Upper lobe of left lung (tissue), 6 donors: ENCODE measurements around the gene TSPYL4. TPM values are rescaled to one million over a fixed set of nuclear protein-coding genes. Genes with fewer than 3 reads are reported as not detected.

ENCODE experiments used
- ATAC-seq, 2 donors: fragments of 200-7000 bp; cut with Tn5 transposase; one replicate each; pipeline ENCODE4 v1.9.1; 2022; ENCODE audit warnings: mild to moderate bottlenecking in 2 of 2, moderate library complexity in 2 of 2; ENCODE audit not compliant: low FRiP score in 2 of 2
- DNase-seq, 2 donors: peaks; one replicate each; pipeline ENCODE4 v3.0.0-alpha.2; 2019 to 2020
- H3K27ac ChIP-seq, 4 donors: fragments of 200-600 bp; sonication (generic); one replicate each; pipeline ENCODE4 v1.5.1; 2016 to 2019
- H3K27me3 ChIP-seq, 4 donors: fragments of 200-600 bp; sonication (generic); one replicate each; pipeline ENCODE4 v1.5.1; 2017 to 2019
- H3K36me3 ChIP-seq, 4 donors: fragments of 200-600 bp; sonication (generic); one replicate each; pipeline ENCODE4 v1.5.1; 2016 to 2019
- H3K4me1 ChIP-seq, 4 donors: fragments of 200-600 bp; sonication (generic); one replicate each; pipeline ENCODE4 v1.5.1; 2018 to 2019
- H3K4me3 ChIP-seq, 4 donors: fragments of 200-600 bp; sonication (generic); one replicate each; pipeline ENCODE4 v1.5.1; 2017 to 2019; ENCODE audit warnings: mild to moderate bottlenecking in 2 of 4, moderate library complexity in 1 of 4
- H3K9me3 ChIP-seq, 4 donors: fragments of 200-600 bp; sonication (generic); one replicate each; pipeline ENCODE4 v1.5.1; 2018 to 2019
- EP300 ChIP-seq, 4 donors: sonication (generic); formaldehyde crosslinking; IDR thresholded peaks; one replicate each; pipeline ENCODE4 v1.5.1; 2017; ENCODE audit warnings: antibody characterized with exemption in 4 of 4, control low read depth in 2 of 4
- POLR2A ChIP-seq, 4 donors: fragments of 450-650 bp; IDR thresholded peaks; one replicate each; pipeline ENCODE4 v1.5.1; 2016 to 2017; ENCODE audit warnings: antibody characterized with exemption in 4 of 4, mild to moderate bottlenecking in 2 of 4
- POLR2AphosphoS5 ChIP-seq, 2 donors: sonication (generic); formaldehyde crosslinking; IDR thresholded peaks; one replicate each; pipeline ENCODE4 v1.5.1; 2017; ENCODE audit warnings: antibody characterized with exemption in 2 of 2
- WGBS, 2 donors: methylation state at CpG; one replicate each; pipeline ENCODE4 v1.1.5; 2017 to 2018; 5-methylcytosine and 5-hydroxymethylcytosine counted together
- total RNA-seq, 6 donors: library from RNA; depleted of rRNA in 4 of 6; stranded (reverse); fragments of >200 nt in 4 of 6; gene quantifications; one replicate each; pipeline versions ENCODE4 v1.1.0 to v1.2.1, GENCODE V29; 2016 to 2021
- TF ChIP-seq, protein P1 (sequence below), 6 experiments: fragments of 450-650 bp in 4 of 6; fragments of 200-600 bp in 2 of 6; sonication (generic) in 2 of 6; IDR thresholded peaks; one replicate each; pipeline ENCODE4 v1.5.1; 2016 to 2019; ENCODE audit warnings: antibody characterized with exemption in 6 of 6
- donor health status: DM: no; HTN: no; CAD: no; lungs with moderate emphysema.
- donor health status: DM: no; HTN: yes; CAD: no; lungs with severe emphysema.

Gene TSPYL4
- total RNA-seq, 6 donors from 2014 or later, result 4.4 to 13.0 (median 9.4) TPM

DNA sequence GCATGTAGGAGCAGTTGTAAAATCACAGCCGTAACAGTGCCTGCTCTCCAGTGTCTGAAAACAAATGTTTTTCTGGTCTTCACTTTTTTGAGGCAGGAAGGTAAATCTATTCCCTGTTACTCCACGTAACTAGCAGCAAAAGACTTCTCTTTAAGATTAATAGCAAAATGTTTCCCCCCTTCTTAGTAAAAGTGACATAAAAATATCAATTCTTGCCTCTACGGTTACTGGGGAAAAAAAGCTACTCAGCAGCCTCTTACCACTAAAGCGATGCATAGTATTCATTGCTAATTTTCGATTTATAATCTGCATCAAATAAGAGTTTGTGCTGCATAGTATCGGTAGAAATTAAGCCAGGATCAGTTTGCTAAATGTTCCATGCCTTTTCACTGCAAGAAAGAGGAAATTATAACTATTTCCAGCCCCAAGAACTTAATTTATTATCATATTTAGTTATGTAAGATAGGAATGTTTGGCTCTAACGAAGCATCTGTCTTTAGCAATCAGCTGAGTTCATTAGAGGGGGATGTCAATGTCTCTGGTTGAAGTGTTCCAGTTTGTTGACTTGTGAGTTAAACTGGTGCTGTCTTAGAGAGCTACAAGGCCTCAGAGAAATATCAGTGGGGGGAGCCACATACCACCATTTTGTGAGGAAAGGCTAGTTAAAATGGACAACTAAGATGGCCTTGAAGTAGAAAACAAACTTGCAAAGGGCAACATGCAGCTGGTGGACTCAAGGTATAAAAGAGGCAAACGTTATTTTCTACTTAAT, 26.5 kb upstream of the TSPYL4 start:
- TF ChIP-seq POLR2AphosphoS5 (IDR thresholded peaks at IDR 0.05), result no peak
- TF ChIP-seq EP300 (IDR thresholded peaks at IDR 0.05), result no peak
- no peak for TF ChIP-seq POLR2A (IDR thresholded peaks at IDR 0.05)
- TF ChIP-seq, protein P1, sequence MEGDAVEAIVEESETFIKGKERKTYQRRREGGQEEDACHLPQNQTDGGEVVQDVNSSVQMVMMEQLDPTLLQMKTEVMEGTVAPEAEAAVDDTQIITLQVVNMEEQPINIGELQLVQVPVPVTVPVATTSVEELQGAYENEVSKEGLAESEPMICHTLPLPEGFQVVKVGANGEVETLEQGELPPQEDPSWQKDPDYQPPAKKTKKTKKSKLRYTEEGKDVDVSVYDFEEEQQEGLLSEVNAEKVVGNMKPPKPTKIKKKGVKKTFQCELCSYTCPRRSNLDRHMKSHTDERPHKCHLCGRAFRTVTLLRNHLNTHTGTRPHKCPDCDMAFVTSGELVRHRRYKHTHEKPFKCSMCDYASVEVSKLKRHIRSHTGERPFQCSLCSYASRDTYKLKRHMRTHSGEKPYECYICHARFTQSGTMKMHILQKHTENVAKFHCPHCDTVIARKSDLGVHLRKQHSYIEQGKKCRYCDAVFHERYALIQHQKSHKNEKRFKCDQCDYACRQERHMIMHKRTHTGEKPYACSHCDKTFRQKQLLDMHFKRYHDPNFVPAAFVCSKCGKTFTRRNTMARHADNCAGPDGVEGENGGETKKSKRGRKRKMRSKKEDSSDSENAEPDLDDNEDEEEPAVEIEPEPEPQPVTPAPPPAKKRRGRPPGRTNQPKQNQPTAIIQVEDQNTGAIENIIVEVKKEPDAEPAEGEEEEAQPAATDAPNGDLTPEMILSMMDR (IDR thresholded peaks at IDR 0.05), result no peak
- Histone ChIP-seq H3K4me3 (peak overlapping the region in 3 of 4 donors; percentile 77 to 92 (median 83)), H3K27ac (peak overlapping the region; percentile 96 to 99 (median 99)), H3K36me3 (peaks cover 0 to 4% (median 0%) of the 10 kb centered on the region in 4 donors), H3K4me1 (peaks cover 42 to 46% (median 43%) of the 10 kb centered on the region in 4 donors), H3K9me3 (no peaks in the 10 kb centered on the region), H3K27me3 (no peaks in the 10 kb centered on the region)
- ATAC-seq (no peak), DNase-seq (no peak)
- 14 to 17% methylated on average over 8 of the region's 8 CpGs for WGBS, 2 donors

DNA sequence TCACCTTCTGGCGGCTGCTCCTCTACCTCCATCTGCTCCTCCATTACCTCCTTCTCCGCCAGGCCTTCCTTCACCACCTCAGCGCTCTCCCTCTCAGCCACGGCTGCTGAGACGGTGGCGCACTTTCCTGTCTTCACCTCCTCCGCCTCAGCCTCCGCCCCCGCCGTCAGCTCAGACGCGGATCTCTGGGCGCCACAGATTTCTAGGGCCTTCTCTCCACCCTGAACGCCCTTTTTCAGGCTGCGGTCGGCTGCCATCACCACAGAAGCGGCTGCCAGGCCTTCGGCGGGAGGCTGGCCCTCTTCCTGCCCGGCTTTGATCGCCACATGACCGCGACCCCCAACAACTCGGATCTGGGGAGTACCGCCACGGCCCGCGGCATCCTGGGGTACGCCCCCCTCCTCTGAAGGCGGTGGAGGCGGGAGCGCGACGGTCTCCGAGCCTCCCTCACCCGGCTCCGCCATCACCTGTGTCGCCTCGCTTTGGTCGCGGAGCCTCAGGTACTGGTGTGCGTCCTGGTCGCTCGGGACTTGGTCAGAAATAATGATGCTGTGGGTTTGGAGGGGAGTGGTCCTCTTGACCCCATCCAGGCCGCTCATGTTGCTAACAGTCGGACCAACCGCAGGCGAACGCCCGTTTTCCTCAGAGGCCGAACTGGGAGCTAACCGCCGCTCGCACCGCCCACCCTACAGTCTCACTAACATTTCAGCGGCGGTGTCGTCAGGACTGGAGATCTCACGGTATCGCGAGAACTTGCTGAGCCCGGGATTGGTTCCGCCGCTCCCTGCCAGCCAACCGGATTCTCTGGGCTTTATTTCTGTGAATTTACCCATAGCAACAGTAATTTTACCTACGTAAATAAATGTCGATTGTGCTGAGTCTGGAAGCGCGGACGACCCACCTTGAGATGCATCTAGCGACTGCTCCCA, 25.6 kb upstream of the TSPYL4 start, which contains the start of gene TSPYL1:
Gene TSPYL1 (minus strand): TSS at position 699 of the 929 bp plus-strand sequence. CDS start 100 bp downstream, at position 599.
- Histone ChIP-seq H3K27me3 (no peaks in the 10 kb centered on the region), H3K4me1 (peaks cover 48 to 50% (median 49%) of the 10 kb centered on the region in 4 donors), H3K36me3 (peaks cover 0 to 4% (median 0%) of the 10 kb centered on the region in 4 donors), H3K9me3 (no peaks in the 10 kb centered on the region), H3K4me3 (peak within 1 kb of the TSS; percentile 49 to 92 (median 80)), H3K27ac (peak within 1 kb of the TSS; percentile 96 to 99 (median 99))
- DNase-seq (peak; percentile 91 to 97), ATAC-seq (peak; percentile 98 to 99)
- peak; percentile 97 to 99 for TF ChIP-seq POLR2AphosphoS5 (IDR thresholded peaks at IDR 0.05)
- TF ChIP-seq POLR2A (IDR thresholded peaks at IDR 0.05), result peak in 3 of 4 donors; percentile 96 to 98 (median 98)
- no peak for TF ChIP-seq EP300 (IDR thresholded peaks at IDR 0.05)
- TF ChIP-seq, protein P1 (IDR thresholded peaks at IDR 0.05), result peak in 1 of 6 experiments; percentile 16
- WGBS, 2 donors, result 0% methylated on average over 36 to 68 of the region's 71 CpGs

DNA sequence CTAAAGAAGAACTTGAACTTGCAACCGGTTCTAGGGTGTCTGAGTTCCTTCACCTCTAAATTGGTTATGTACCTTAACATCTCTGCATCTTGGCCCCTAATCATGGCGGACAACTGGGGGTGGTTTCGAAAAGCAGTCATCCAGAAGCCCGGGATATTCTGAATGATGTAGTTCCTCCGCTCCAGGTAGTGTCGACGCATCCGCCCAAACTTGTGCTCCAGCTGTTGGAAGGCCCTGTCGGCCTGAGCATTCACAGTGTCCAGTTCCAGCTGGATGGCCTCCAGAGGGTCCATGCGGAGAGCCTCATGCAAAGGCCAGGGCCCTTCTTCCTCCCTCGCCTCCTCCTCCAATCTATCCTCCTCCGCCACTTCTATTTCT, 25.0 kb upstream of the TSPYL4 start:
- no peak for TF ChIP-seq POLR2A (IDR thresholded peaks at IDR 0.05)
- TF ChIP-seq POLR2AphosphoS5 (IDR thresholded peaks at IDR 0.05), result no peak
- no peak for TF ChIP-seq EP300 (IDR thresholded peaks at IDR 0.05)
- TF ChIP-seq, protein P1 (IDR thresholded peaks at IDR 0.05), result no peak
- Histone ChIP-seq H3K36me3 (peaks cover 0 to 10% (median 2%) of the 10 kb centered on the region in 4 donors), H3K9me3 (no peaks in the 10 kb centered on the region), H3K4me1 (peaks cover 48 to 54% (median 49%) of the 10 kb centered on the region in 4 donors), H3K27me3 (no peaks in the 10 kb centered on the region), H3K27ac (peak overlapping the region; percentile 96 to 99 (median 99)), H3K4me3 (peak overlapping the region; percentile 49 to 92 (median 80))
- 10 to 11% methylated on average over 11 to 12 of the region's 12 CpGs for WGBS, 2 donors
- DNase-seq (peak in 1 of 2 donors; percentile 35), ATAC-seq (peak; percentile 48 to 70)

DNA sequence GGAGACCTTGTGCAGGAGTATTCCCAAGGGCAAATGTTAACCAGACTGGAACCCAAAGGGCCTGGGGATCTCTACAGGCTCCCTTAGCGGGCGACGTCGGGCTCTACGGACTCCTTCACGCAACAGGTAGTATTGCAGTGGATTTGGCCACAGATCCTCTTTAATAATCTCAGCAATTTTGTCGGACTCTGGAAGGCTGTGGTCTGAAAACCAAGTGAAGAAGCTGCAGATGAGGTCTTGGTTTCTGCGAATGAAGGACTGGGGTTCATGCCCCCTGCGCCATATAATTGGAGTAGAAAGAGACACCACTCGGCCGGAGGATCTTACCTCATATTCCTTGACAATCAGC, 24.6 kb upstream of the TSPYL4 start:
- peaks cover 0 to 13% (median 2%) of the 10 kb centered on the region in 4 donors for H3K36me3 ChIP-seq
- H3K9me3 ChIP-seq, result no peaks in the 10 kb centered on the region
- ATAC-seq (no peak), DNase-seq (no peak)
- no peaks in the 10 kb centered on the region for H3K27me3 ChIP-seq
- WGBS, 2 donors, result 61 to 73% methylated on average over 11 of the region's 11 CpGs
- peaks cover 48 to 54% (median 49%) of the 10 kb centered on the region in 4 donors for H3K4me1 ChIP-seq
- TF ChIP-seq POLR2AphosphoS5 (IDR thresholded peaks at IDR 0.05), result no peak
- TF ChIP-seq EP300 (IDR thresholded peaks at IDR 0.05), result no peak
- no peak for TF ChIP-seq POLR2A (IDR thresholded peaks at IDR 0.05)
- TF ChIP-seq, protein P1 (IDR thresholded peaks at IDR 0.05), result no peak
- H3K4me3 ChIP-seq, result peak overlapping the region; percentile 49 to 92 (median 80)
- H3K27ac ChIP-seq, result peak overlapping the region; percentile 96 to 99 (median 99)
